ENCODE measurements around the gene CACNB4.
"Not testable (repeated sequence)": the region's sequence is repeated elsewhere in the genome, so short reads cannot be mapped to it uniquely, and the experiment has no call there.

The CACNB4 gene

GRCh38 chr2:151931030-151931611, 167.7 kb downstream of the CACNB4 start:
- no peak for DNase-seq

- DNase-seq = no peak
Observed at GRCh38 chr2:151930042-151930441, 168.8 kb downstream of the CACNB4 start.

GRCh38 chr2:151928380-151928779, 170.5 kb downstream of the CACNB4 start:
- no peak for DNase-seq

GRCh38 chr2:151927501-151928221, 171.2 kb downstream of the CACNB4 start:
- peak; percentile 66 for DNase-seq

GRCh38 chr2:151922845-151923666, 175.8 kb downstream of the CACNB4 start:
- DNase-seq = peak; percentile 24

DNA sequence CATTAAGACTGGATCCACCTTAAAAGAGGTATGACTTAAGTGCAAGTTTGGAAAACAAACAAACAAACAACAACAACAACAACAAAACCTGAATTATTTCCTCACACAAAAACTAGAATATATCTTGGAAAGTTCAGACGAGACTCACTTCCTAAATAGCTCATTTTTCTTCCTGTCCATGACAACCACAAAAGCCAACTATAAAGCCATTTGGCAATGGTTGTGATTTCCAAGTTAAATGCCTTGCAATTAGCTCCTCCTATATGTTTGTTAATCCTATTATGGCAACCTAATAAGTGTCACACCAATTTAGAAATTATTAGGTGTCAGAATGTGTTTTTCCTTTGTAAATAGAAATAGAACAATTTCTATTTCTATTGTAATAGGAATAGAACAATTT, 179.1 kb downstream of the CACNB4 start:
- DNase-seq = no peak

GRCh38 chr2:151918308-151918707, 180.5 kb downstream of the CACNB4 start:
- no peak for DNase-seq

DNA sequence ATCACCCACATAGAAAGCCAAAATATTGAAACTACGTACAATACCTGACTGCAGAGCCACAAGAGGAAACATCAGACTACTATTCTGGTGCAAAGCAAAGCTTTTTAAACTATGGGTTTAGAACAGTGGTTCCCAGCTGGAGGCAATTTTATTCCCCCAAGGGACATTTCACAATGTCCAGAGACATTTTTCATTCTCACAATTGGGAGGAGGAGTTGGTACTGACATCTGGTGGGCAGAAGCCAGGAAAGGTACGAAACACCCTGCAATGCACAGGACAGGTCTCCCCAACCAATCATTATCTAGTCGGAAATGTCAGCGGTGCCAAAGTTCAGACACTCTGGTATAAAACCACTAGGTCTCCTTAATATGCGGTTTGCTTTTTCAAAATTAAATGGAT, 182.2 kb downstream of the CACNB4 start:
- DNase-seq = no peak

DNA sequence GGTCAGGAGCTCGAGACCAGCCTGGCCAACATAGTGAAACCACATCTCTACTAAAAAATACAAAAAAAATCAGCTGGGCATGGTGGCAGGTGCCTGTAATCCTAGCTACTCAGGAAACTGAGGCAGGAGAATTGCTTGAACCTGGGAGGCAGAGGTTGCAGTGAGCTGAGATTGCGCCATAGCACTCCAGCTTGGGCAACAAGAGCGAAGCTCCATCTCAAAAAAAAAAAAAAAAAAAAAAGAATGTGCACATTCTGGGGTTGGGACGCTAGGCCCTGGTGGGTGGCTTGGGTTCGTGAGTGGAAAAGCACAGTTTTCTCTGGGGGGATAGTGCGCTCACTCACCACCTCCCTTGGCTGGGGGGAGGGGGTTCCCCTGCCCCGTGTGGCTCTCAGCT, 183.2 kb downstream of the CACNB4 start:
- not testable (repeated sequence) for DNase-seq

GRCh38 chr2:151914989-151915628, 183.7 kb downstream of the CACNB4 start:
- no peak for DNase-seq

DNA sequence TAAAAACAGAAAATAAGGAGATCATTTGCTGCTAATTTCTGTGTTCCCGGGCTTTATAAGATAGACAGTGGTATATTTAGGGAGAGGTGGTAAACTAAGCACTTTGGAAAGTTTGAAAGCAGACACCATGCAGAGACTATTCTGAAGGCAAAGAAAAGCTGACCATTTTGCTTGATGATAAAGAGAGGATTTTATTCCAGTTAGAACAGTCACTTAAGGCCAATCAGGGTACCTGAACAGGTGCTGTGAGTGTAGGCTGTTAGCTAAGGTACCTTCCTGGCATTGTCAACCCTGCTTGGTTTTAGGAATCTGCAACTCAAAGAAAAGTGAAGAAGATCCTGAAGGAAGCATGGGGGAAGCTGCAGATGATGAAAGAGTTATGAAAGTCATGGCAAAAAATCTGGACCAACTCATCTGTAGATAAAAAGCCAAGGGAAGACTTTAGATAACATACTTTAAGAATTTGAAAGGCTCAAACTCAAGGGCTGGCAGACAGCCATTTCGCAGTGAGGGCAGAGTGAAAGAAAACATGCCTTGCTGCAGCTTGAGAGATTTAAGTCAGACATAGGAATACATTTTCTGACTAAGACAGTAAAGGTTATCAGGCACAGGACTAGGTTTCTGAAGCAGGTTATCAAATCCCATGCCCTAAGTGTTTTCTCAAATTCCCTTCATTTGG, 190.5 kb downstream of the CACNB4 start:
- no peak for DNase-seq

DNA sequence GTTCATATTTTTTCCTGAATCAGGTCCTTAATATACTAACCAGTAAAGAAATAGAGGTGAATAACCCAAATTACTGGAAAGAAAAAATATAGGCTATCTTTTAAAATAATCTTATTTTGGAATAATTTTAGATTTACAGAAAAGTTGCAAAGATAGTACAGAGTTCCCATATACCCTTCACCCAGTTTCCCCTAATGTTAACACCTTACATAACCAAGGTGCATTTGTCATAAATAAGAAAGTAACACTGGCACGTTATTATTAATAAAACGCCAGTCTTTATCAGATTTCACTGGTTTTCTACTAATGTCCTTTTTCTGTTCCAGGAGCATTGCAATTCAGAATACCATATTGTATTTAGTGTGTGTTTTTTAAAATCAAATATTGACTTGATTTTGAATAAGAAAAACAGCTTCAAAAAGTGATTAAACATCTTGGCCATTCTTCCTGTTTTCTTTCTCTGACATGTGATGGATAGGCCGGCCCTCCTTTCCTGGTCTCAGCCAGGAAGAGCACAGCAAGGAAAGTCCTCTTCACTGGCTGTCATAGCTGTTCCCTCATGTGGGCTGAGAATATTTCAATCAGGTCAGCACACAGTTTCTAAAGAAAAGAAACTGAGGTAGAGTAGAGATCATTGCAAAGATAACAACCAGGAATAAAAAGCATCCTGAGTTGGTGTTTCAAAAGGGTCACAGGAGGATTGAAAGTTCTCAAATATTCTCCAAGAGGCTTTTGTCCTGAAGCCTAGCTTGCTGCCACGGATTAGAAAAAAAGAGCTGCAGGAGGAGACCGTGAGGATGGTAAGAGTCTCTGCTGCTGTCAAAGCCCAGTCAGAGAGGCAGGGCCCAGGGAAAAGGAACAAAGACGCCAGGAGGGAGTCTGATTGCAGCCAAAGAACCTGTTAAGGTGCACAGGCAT, 191.3 kb downstream of the CACNB4 start:
- no peak for DNase-seq

DNA sequence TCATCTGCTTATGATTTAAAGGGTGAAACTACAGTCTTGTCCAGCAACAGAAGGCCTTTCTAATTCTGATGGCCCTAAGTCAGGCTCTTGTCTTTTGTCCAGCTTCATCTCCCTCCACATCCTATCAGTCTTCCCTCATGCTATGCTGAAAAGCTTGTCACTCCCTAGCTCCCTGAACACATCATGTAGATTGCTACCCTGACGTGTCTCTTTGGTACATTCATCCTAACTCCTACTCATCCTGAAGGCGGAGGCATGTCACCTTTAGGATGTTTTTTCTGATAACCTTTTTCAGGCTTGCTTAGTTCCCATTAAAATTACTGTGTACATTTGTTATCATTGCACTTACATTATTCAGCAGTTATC, 192.2 kb downstream of the CACNB4 start:
- no peak for DNase-seq

- no peak for DNase-seq
Observed at GRCh38 chr2:151905963-151906632, 192.7 kb downstream of the CACNB4 start.

DNA sequence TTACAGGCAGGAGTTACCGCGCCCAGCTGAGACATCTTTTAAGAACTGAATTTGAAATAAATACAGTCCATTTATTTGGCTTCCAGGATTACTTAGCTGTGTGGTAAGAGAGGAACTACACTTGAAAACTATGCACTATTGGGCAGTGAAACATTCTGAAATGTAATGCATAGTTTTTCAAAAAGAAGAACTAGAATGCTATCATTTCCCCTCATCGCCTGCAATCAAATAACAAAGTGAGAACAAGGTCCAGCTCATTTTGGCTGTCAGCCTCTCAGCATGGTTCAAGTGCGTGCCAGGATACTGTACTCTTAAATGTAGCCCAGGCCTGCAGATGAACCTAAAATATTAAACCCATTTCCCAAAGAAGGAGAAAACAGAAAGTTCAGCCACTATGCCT, 194.0 kb downstream of the CACNB4 start:
- no peak for DNase-seq

- peak; percentile 37 for DNase-seq
Observed at GRCh38 chr2:151904021-151904420, 194.8 kb downstream of the CACNB4 start.

GRCh38 chr2:151902829-151903228, 196.0 kb downstream of the CACNB4 start:
- no peak for DNase-seq

DNA sequence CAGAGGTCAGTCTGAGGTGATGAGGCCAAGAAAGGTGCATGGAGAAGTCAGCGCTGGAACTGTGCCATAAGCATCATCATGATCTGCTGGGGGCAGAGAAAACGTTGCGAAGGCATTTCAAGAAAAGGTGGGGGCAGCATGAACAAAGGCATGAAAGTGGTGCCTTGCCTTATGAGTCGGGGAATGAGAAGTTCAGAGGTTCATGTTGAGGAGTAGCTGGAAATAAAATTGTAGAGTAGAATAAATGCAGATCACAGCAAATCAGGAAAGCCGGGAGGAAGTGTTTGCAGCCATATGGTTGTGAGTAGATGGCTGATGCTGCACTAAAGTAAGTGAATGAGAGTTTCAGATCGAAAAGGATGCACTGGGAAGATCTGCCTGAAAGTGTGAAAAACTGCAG, 198.5 kb downstream of the CACNB4 start:
- DNase-seq = no peak

DNA sequence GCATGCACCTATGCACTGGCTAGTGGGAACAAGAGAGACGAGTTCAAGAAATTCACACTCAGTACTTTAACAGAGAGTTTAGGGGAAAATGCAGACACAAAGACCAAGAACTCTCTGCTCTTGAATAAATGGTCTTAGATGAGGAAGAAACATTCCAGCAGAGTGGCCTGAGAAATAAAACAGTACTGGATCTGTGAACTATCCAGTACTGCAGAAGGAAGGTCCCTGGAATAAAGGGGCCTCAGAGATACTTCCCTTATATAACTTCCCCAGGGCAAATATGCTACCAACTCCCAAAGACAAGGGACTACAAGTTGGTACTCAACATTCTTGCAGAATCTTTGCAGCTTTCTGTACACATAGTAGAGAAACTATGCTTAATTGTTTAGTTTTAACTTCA, 199.7 kb downstream of the CACNB4 start:
- DNase-seq = no peak

DNA sequence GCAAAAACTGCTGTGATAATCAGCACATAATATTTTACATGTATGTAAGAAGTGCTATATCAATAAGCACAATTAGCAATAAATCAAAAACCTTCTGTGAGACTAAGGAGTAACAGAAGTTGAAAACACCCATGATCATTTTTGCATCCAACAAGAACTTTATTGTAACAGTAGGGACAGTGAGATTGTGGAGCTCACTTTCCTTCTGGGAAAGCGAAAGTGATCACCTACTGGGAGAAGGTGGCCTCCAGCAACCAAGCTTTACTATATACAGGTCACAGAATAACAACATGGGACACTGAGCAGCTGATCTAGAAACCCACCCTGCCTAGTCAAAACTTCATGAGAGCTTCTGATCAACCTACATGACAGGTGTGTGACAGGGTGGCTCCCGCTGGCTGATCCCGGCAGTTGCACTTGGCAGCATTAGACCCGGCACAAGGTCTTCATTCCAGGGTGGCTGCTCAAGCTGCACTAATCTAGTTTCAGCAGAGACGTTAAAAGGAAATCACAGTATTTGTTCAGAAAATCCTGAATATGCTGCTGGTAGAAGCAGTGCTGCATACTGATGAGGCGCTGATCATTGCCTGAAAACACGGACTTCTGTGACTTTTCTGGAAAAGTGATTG, 207.2 kb downstream of the CACNB4 start:
- DNase-seq = no peak

GRCh38 chr2:151887164-151887563, 211.7 kb downstream of the CACNB4 start:
- no peak for DNase-seq
